ENCODE results near the gene SF3A2.

The SF3A2 gene

DNA sequence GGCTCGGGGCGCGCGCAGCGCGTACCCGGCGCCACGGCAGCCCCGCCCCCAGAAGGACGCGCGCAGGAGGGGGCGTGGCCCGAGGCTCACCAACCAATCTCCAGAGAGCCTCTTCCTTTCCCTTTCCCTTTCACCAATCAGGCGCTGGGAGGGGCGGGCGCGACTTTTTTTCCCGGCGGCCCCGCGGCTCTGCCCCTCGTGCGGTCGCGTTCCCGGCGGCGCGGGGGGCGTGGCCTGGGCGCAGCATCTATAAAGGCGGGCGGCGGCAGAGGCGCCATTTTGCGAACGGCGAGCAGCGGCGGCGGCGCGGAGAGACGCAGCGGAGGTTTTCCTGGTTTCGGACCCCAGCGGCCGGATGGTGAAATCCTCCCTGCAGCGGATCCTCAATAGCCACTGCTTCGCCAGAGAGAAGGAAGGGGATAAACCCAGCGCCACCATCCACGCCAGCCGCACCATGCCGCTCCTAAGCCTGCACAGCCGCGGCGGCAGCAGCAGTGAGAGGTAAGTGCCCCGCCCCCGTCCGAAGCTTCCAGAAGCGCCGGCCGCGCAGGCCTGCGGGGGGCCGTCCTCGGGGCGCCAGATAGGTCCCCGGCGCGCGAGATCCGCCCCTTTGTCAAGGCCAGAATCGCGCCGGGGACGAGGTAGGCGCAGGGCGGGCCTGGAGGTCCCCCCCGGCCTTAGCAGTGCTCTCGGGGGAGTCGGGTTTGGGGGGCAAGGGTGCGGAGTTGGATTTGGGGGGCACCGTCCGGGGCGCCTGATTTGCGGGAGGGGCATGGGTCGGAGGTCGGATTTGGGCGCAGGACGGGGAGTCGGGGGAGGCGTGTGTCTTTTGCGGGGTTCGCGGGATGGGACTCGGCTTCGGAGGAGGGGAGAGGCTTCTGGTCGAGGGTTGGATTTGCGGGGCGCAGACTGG is 32.9 kb downstream of the SF3A2 start (continued):
- no peak for TF ChIP-seq ZNF132 (tag by site-specific recombination; IDR thresholded peaks at IDR 0.05; ENCODE audit: borderline replicate concordance)
- TF ChIP-seq FEZF1 (tag by site-specific recombination; IDR thresholded peaks at IDR 0.05), result no peak
- TF ChIP-seq ZNF416 (tag by site-specific recombination; IDR thresholded peaks at IDR 0.05), result no peak
- no peak for TF ChIP-seq PRDM1 (tag by site-specific recombination; IDR thresholded peaks at IDR 0.05)
- TF ChIP-seq, protein P1, sequence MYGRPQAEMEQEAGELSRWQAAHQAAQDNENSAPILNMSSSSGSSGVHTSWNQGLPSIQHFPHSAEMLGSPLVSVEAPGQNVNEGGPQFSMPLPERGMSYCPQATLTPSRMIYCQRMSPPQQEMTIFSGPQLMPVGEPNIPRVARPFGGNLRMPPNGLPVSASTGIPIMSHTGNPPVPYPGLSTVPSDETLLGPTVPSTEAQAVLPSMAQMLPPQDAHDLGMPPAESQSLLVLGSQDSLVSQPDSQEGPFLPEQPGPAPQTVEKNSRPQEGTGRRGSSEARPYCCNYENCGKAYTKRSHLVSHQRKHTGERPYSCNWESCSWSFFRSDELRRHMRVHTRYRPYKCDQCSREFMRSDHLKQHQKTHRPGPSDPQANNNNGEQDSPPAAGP (tag by site-specific recombination; IDR thresholded peaks at IDR 0.05), result peak; percentile 34; the same call in 1 of the 2 replicates
- TF ChIP-seq SP3 (tag by site-specific recombination; IDR thresholded peaks at IDR 0.05), result peak; percentile 93
- peak; percentile 90 for TF ChIP-seq ZNF76 (tag by site-specific recombination; IDR thresholded peaks at IDR 0.05; ENCODE audit: borderline replicate concordance, low read depth)
- TF ChIP-seq, protein P2, sequence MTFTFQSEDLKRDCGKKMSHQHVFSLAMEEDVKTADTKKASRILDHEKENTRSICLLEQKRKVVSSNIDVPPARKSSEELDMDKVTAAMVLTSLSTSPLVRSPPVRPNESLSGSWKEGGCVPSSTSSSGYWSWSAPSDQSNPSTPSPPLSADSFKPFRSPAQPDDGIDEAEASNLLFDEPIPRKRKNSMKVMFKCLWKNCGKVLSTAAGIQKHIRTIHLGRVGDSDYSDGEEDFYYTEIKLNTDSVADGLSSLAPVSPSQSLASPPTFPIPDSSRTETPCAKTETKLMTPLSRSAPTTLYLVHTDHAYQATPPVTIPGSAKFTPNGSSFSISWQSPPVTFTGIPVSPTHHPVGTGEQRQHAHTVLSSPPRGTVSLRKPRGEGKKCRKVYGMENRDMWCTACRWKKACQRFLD (tag by site-specific recombination; IDR thresholded peaks at IDR 0.05), result no peak
- no peak for TF ChIP-seq ZNF776 (tag by site-specific recombination; IDR thresholded peaks at IDR 0.05; ENCODE audit: borderline replicate concordance)
- 0 out of 2 replicates have a peak, but pooled peaks have one; percentile 24 for TF ChIP-seq ZBTB7A (tag by site-specific recombination; IDR thresholded peaks at IDR 0.05; ENCODE audit: low read depth)
- no peak for TF ChIP-seq GFI1B (tag by site-specific recombination; IDR thresholded peaks at IDR 0.05)
- TF ChIP-seq ZNF843 (tag by site-specific recombination; IDR thresholded peaks at IDR 0.05), result peak; percentile 15; the same call in 1 of the 2 replicates
- no peak for TF ChIP-seq OSR2 (tag by site-specific recombination; IDR thresholded peaks at IDR 0.05)
- no peak for TF ChIP-seq ZNF777 (tag by site-specific recombination; IDR thresholded peaks at IDR 0.05; ENCODE audit: borderline replicate concordance)
- TF ChIP-seq, protein P3, sequence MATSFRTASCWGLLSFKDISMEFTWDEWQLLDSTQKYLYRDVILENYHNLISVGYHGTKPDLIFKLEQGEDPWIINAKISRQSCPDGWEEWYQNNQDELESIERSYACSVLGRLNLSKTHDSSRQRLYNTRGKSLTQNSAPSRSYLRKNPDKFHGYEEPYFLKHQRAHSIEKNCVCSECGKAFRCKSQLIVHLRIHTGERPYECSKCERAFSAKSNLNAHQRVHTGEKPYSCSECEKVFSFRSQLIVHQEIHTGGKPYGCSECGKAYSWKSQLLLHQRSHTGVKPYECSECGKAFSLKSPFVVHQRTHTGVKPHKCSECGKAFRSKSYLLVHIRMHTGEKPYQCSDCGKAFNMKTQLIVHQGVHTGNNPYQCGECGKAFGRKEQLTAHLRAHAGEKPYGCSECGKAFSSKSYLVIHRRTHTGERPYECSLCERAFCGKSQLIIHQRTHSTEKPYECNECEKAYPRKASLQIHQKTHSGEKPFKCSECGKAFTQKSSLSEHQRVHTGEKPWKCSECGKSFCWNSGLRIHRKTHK (tag by site-specific recombination; IDR thresholded peaks at IDR 0.05), result no peak
- no peak for TF ChIP-seq ZNF596 (tag by site-specific recombination; IDR thresholded peaks at IDR 0.05)
- no peak for TF ChIP-seq ZNF366 (tag by site-specific recombination; conservative IDR thresholded peaks at IDR 0.05)
- TF ChIP-seq TRIM28 (IDR thresholded peaks at IDR 0.05; ENCODE audit: borderline replicate concordance, low read length), result no peak
- TF ChIP-seq ZNF785 (tag by site-specific recombination; IDR thresholded peaks at IDR 0.05), result no peak
- TF ChIP-seq ZNF19 (tag by site-specific recombination; IDR thresholded peaks at IDR 0.05; ENCODE audit: low read depth), result no peak
- TF ChIP-seq ZBTB48 (tag by site-specific recombination; IDR thresholded peaks at IDR 0.05), result no peak
- TF ChIP-seq, protein P4, sequence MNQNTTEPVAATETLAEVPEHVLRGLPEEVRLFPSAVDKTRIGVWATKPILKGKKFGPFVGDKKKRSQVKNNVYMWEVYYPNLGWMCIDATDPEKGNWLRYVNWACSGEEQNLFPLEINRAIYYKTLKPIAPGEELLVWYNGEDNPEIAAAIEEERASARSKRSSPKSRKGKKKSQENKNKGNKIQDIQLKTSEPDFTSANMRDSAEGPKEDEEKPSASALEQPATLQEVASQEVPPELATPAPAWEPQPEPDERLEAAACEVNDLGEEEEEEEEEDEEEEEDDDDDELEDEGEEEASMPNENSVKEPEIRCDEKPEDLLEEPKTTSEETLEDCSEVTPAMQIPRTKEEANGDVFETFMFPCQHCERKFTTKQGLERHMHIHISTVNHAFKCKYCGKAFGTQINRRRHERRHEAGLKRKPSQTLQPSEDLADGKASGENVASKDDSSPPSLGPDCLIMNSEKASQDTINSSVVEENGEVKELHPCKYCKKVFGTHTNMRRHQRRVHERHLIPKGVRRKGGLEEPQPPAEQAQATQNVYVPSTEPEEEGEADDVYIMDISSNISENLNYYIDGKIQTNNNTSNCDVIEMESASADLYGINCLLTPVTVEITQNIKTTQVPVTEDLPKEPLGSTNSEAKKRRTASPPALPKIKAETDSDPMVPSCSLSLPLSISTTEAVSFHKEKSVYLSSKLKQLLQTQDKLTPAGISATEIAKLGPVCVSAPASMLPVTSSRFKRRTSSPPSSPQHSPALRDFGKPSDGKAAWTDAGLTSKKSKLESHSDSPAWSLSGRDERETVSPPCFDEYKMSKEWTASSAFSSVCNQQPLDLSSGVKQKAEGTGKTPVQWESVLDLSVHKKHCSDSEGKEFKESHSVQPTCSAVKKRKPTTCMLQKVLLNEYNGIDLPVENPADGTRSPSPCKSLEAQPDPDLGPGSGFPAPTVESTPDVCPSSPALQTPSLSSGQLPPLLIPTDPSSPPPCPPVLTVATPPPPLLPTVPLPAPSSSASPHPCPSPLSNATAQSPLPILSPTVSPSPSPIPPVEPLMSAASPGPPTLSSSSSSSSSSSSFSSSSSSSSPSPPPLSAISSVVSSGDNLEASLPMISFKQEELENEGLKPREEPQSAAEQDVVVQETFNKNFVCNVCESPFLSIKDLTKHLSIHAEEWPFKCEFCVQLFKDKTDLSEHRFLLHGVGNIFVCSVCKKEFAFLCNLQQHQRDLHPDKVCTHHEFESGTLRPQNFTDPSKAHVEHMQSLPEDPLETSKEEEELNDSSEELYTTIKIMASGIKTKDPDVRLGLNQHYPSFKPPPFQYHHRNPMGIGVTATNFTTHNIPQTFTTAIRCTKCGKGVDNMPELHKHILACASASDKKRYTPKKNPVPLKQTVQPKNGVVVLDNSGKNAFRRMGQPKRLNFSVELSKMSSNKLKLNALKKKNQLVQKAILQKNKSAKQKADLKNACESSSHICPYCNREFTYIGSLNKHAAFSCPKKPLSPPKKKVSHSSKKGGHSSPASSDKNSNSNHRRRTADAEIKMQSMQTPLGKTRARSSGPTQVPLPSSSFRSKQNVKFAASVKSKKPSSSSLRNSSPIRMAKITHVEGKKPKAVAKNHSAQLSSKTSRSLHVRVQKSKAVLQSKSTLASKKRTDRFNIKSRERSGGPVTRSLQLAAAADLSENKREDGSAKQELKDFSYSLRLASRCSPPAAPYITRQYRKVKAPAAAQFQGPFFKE (tag by site-specific recombination; IDR thresholded peaks at IDR 0.05; ENCODE audit: borderline replicate concordance), result 0 out of 2 replicates have a peak, but pooled peaks have one; percentile 81
- TF ChIP-seq, protein P5, sequence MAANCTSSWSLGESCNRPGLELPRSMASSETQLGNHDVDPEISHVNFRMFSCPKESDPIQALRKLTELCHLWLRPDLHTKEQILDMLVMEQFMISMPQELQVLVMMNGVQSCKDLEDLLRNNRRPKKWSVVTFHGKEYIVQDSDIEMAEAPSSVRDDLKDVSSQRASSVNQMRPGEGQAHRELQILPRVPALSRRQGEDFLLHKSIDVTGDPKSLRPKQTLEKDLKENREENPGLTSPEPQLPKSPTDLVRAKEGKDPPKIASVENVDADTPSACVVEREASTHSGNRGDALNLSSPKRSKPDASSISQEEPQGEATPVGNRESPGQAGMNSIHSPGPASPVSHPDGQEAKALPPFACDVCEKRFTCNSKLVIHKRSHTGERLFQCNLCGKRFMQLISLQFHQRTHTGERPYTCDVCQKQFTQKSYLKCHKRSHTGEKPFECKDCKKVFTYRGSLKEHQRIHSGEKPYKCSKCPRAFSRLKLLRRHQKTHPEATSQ (tag by site-specific recombination; IDR thresholded peaks at IDR 0.05), result no peak
- TF ChIP-seq ZNF623 (tag by site-specific recombination; IDR thresholded peaks at IDR 0.05), result no peak
- no peak for TF ChIP-seq ZNF133 (tag by site-specific recombination; IDR thresholded peaks at IDR 0.05)
- TF ChIP-seq ZNF10 (tag by site-specific recombination; IDR thresholded peaks at IDR 0.05), result no peak
